Smooth muscle cell (in vitro differentiated cells): ENCODE results near the gene EFCAB6. TPM values are rescaled to one million over a fixed set of nuclear protein-coding genes. Genes with fewer than 3 reads are reported as not detected.

Experiments
- DNase-seq: peaks from one replicate; lab custom pipeline; 2025; ENCODE audit not compliant: unreplicated experiment; lab: John Stamatoyannopoulos, UW
- H2AFZ ChIP-seq: fragments of 200-600 bp; sonication (generic); 2 replicates; pipeline ENCODE4 v1.6.0; 2016; ENCODE audit warnings: antibody characterized with exemption, low read depth, mild to moderate bottlenecking
- H3F3A ChIP-seq: fragments of 200-600 bp; sonication (generic); 2 replicates; pipeline ENCODE4 v1.6.0; 2017; ENCODE audit warnings: antibody characterized with exemption, low read depth
- H3K27ac ChIP-seq: fragments of 200-600 bp; sonication (generic); 2 replicates; pipeline ENCODE4 v1.5.1; 2016; ENCODE audit warnings: low read depth, mild to moderate bottlenecking
- H3K27me3 ChIP-seq: fragments of 200-600 bp; sonication (generic); 2 replicates; pipeline ENCODE4 v1.6.1; 2016; ENCODE audit warnings: low read depth, mild to moderate bottlenecking
- H3K36me3 ChIP-seq: fragments of 200-600 bp; sonication (generic); 2 replicates; pipeline ENCODE4 v1.5.1; 2016; ENCODE audit warnings: low read depth
- H3K4me1 ChIP-seq: fragments of 200-600 bp; sonication (generic); 2 replicates; pipeline ENCODE4 v1.5.1; 2016; ENCODE audit warnings: low read depth
- H3K4me2 ChIP-seq: fragments of 200-600 bp; sonication (generic); 2 replicates; pipeline ENCODE4 v1.6.0; 2016; ENCODE audit warnings: mild to moderate bottlenecking
- H3K4me3 ChIP-seq: fragments of 200-600 bp; sonication (generic); 2 replicates; pipeline ENCODE4 v1.5.1; 2016; ENCODE audit warnings: mild to moderate bottlenecking
- H3K79me2 ChIP-seq: fragments of 200-600 bp; sonication (generic); 2 replicates; pipeline ENCODE4 v1.6.0; 2016; ENCODE audit warnings: low read depth, mild to moderate bottlenecking
- H3K9ac ChIP-seq: fragments of 200-600 bp; sonication (generic); 2 replicates; pipeline ENCODE4 v1.6.0; 2016; ENCODE audit warnings: low read depth
- H3K9me3 ChIP-seq: fragments of 200-600 bp; sonication (generic); replicated peaks from 2 replicates; pipeline ENCODE4 v1.5.1; 2016; ENCODE audit warnings: low read depth
- H4K20me1 ChIP-seq: fragments of 200-600 bp; sonication (generic); 2 replicates; pipeline ENCODE4 v1.6.0; 2016; ENCODE audit warnings: low read depth
- CTCF ChIP-seq: fragments of 200-600 bp; sonication (generic); IDR thresholded peaks from 2 replicates; pipeline ENCODE4 v1.5.1; 2017; ENCODE audit warnings: borderline replicate concordance, mild to moderate bottlenecking, antibody characterized with exemption; ENCODE audit not compliant: insufficient read depth, poor library complexity, severe bottlenecking
- WGBS: methylation state at CpG from one replicate; pipeline ENCODE4 v1.1.7; 2016; ENCODE audit warnings: low lambda C conversion rate; 5-methylcytosine and 5-hydroxymethylcytosine counted together
- polyA plus RNA-seq: library from polyadenylated mRNA; unstranded; fragments of >200 nt; fragmentation: Nextera tagmentation; extraction: Ambion mirVana; gene quantifications from 2 replicates; pipeline ENCODE4 v1.2.1, GENCODE V29; 2016
- total RNA-seq: library from RNA; depleted of rRNA; stranded (reverse); fragments of >200 nt; gene quantifications from 2 replicates; pipeline ENCODE4 v1.2.3, GENCODE V29; 2014

Gene EFCAB6
- total and polyA plus RNA-seq, 2 experiments from 2014 or later: 0.80 to 2.9 TPM

- H3K36me3 ChIP-seq: no peaks in the 10 kb centered on the region
- TF ChIP-seq CTCF: no peak
- no peaks in the 10 kb centered on the region for H3F3A ChIP-seq
- peaks cover 3% of the 10 kb centered on the region for H3K27me3 ChIP-seq
- WGBS: 88% methylated on average over 31 of the region's 31 CpGs
- no peaks in the 10 kb centered on the region for H4K20me1 ChIP-seq
- no peaks in the 10 kb centered on the region for H3K9me3 ChIP-seq
- no peak overlapping the region for H3K27ac ChIP-seq
- H3K4me1 ChIP-seq: no peaks in the 10 kb centered on the region
- DNase-seq: no peak
- H3K79me2 ChIP-seq: no peaks in the 10 kb centered on the region
- H3K4me2 ChIP-seq: no peak overlapping the region
- no peak overlapping the region for H3K9ac ChIP-seq
- H2AFZ ChIP-seq: no peak overlapping the region
- H3K4me3 ChIP-seq: no peak overlapping the region
Measured at GRCh38 chr22:43539572-43540528, 272.3 kb downstream of the EFCAB6 start.

- 86% methylated on average over 14 of the region's 14 CpGs for WGBS
- H3K36me3 ChIP-seq: no peaks in the 10 kb centered on the region
- H4K20me1 ChIP-seq: no peaks in the 10 kb centered on the region
- H3K27me3 ChIP-seq: no peaks in the 10 kb centered on the region
- no peak overlapping the region for H2AFZ ChIP-seq
- no peaks in the 10 kb centered on the region for H3F3A ChIP-seq
- no peaks in the 10 kb centered on the region for H3K79me2 ChIP-seq
- no peak for TF ChIP-seq CTCF
- no peaks in the 10 kb centered on the region for H3K9me3 ChIP-seq
- H3K27ac ChIP-seq: no peak overlapping the region
- H3K4me3 ChIP-seq: no peak overlapping the region
- H3K4me1 ChIP-seq: no peaks in the 10 kb centered on the region
- no peak for DNase-seq
- no peak overlapping the region for H3K9ac ChIP-seq
- no peak overlapping the region for H3K4me2 ChIP-seq
Measured at GRCh38 chr22:43537019-43537585, 275.0 kb downstream of the EFCAB6 start.

- no peaks in the 10 kb centered on the region for H3K4me1 ChIP-seq
- no peak overlapping the region for H3K27ac ChIP-seq
- H3K79me2 ChIP-seq: no peaks in the 10 kb centered on the region
- H3K9me3 ChIP-seq: no peaks in the 10 kb centered on the region
- TF ChIP-seq CTCF: no peak
- H3K36me3 ChIP-seq: no peaks in the 10 kb centered on the region
- no peak overlapping the region for H3K9ac ChIP-seq
- H3K4me2 ChIP-seq: no peak overlapping the region
- WGBS: 67% methylated on average over 5 of the region's 5 CpGs
- H3K4me3 ChIP-seq: no peak overlapping the region
- H2AFZ ChIP-seq: no peak overlapping the region
- H3K27me3 ChIP-seq: no peaks in the 10 kb centered on the region
- H4K20me1 ChIP-seq: no peaks in the 10 kb centered on the region
- no peak for DNase-seq
- no peaks in the 10 kb centered on the region for H3F3A ChIP-seq
Measured at GRCh38 chr22:43535741-43536140, 276.4 kb downstream of the EFCAB6 start.
